Brain pericyte (primary cell): Measurements from ENCODE around the gene ADCK2.
"Not testable (repeated sequence)": the region's sequence is repeated elsewhere in the genome, so short reads cannot be mapped to it uniquely, and the experiment has no call there.

Experiments
- DNase-seq: peaks from one replicate; pipeline ENCODE4 v3.0.0-alpha.2; 2012; ENCODE audit warnings: low read depth, low spot score

The ADCK2 gene

DNA sequence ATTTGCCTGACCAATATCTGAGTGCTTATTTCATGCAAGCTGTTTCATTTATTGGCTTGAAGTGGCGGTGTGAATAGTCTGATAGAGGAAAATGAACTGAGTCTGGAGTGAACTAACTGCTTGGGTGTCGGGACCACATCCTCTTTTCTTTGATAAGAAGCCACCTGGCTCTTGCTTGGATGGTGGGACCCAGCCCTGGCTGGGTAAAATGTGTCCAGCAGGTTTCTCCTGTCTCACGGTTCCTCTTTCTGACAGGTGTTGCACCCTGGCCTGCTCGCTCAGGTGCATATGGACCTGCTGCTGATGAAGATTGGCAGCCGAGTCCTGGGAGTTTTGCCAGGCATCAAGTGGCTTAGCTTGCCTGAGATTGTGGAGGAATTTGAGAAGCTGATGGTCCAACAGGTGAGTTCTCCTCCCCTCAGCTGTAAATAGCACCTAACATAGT is 1.6 kb downstream of the ADCK2 start:
- DNase-seq, result no peak

DNA sequence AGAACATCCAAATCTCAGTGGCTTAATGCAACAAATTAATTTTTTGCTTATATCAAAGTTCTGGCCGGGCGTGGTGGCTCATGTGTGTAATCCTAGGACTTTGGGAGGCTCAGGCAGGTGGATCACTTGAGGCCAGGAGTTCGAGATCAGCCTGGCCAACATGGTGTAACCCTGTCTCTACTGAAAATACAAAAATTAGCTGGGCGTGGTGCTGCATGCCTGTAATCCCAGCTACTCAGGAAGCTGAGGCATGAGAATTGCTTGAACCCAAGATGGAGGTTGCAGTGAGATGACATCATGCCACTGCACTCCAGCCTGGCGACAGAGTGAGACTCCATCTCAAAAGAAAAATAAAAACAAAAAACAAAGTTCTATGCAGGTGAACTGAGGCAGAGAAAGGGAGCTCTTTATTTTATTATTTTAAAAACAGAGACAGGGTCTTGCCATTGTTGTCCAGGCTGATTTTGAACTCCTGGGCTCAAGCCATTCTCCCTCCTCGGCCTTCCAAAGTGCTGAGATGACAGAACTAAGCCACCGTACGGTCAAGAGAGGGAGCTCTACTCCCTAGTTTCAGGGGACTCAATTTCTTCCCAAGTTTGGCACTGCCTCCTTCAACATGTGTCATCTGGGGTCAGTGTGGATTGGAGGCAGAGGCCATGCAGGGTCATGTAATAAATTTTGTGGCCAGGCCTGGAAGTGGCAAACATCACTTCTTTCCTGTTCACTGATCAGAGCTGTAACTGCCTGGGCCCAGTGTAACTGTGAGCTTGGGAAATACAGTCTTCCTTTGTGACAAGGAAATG is 2.4 kb downstream of the ADCK2 start:
- no peak for DNase-seq

DNA sequence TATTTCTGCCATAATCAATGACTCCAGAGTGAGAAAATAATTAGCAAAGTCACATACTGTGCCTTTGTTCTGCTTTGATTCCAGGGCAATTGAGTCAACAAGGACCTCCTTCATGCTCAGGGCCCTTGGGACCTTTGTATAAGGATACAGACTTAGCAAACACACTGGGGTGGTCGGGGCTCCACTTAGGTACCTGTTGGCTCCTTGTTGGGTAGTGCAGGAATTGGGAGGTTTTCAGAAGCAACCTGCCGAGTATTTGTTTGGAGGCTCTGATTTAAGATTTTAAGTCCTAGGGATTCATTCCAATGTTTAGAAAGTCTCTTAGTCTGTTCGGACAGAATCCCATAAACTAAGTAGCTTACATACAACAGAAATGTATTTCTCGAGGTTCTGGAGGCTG is 3.0 kb downstream of the ADCK2 start:
- no peak for DNase-seq

DNA sequence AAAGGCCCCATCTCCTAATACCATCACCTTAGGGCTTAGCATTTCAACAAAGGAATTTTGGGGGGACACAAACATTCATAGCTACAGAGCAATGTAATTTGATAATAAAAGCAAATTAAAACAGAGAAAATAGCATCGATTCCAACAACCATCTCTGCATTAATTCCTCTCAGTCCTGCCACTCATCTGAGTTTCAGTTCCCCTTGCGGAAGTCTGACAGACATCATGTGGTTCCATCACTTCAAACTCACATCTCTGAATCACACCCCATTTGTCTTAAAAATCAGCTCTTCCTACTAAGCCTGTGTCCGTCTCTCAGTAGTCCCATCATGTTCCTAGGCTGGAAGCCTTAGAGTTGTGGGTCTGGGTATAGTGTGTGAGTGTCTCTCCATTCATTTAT is 3.6 kb downstream of the ADCK2 start:
- no peak for DNase-seq

DNA sequence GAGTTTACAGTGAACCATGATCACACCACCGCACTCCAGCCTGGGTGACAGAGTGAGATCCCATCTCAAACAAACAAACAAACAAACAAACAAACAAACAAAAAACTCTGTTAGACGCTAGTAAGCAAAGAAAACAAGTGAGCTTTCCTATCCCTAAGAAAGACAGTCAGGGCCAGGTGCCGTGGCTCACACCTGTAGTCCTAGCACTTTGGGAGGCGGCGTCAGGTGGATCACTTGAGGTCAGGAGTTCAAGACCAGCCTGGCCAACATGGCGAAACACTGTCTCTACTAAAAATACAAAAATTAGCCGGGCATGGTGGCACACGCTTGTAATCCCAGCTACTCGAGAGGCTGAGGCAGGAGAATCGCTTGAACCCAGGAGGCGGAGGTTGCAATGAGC is 4.2 kb downstream of the ADCK2 start:
- not testable (repeated sequence) for DNase-seq

DNA sequence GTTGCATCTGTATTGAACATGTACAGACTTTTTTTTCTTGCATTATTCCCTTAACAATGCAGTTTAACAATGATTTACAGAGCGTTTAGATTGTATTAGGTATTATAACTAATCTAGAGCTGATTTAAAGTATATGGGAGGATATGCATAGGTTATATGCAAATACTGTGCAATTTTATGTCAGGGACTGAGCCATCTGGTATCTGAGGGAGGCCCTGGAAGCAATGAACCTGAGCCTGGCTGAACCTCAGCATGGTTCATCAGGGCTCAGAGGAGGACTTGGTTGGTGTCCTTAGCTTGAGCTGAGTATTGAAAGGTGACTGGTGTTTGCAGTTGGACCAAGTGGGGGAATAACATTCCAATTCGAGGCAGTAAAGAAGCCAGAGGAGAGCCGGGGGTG is 4.8 kb downstream of the ADCK2 start:
- DNase-seq, result no peak

DNA sequence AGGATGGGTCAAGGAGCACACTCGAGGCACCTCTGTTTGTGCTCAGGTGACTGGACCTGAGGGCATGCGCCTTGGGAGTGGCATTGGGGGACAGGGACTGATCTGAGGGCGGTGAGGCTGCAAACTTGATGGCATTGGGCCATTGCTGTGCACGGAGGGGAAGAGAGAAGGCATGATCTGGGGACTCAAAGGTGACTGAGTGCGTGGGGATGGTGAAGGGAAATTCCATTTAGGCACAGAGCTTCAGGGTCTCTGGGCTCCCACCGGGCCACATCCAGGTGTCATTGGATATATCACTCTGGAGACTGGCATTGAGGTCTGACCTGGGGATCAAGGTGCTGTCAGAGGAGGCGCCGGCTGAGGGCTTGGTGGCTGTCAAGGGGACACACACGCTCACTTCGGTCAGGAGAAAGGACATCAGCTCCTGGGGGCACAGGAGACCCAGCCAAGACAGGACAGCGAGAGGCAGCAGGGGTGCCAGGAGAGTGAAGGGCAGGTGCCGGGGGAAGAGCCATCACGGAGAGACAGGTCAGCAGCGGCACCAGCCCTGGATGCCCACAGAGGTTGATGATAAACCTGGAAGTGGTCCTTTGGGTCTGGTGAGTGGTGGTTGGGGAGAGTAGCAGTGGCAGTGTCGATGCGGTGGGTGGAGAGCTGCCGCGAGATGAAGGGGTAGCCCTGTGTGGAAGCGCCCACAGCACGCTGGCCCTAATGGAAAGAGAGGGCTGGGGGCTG is 5.5 kb downstream of the ADCK2 start:
- DNase-seq, result no peak

DNA sequence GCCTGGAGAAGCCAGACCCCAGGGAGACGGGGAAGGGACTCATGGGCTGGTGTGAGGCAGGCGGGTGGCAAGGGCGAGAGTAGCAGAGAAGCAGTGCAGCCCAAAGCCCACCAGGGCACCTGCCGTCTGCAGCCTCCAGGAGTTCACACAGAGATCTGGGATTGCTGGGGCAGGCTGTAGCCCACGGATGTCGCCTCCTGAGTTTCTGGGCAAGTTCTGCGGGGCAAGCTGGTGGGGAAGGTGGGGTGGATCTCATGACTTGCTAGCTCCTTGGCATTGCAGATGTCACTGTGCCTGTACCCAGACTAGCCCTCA is 6.0 kb downstream of the ADCK2 start:
- DNase-seq, result no peak

DNA sequence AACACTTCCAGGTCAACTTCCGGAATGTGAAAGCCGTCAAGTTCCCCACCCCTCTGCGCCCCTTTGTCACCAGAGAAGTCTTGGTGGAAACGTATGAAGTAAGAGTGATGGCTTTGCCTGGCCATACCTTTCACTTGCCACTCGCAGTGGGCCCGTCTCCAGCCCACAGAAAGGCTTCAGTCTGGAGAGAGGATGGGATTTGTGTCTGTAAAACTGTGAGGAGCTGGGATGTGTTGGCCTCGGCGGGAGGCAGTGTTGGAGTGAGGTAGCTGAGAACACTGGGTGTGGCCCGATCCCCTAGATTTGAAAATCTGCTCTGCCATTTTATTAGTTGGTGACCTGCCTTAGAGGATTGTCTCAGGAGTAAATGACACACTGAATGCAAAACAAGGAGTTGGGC is 6.4 kb downstream of the ADCK2 start:
- DNase-seq, result no peak

DNA sequence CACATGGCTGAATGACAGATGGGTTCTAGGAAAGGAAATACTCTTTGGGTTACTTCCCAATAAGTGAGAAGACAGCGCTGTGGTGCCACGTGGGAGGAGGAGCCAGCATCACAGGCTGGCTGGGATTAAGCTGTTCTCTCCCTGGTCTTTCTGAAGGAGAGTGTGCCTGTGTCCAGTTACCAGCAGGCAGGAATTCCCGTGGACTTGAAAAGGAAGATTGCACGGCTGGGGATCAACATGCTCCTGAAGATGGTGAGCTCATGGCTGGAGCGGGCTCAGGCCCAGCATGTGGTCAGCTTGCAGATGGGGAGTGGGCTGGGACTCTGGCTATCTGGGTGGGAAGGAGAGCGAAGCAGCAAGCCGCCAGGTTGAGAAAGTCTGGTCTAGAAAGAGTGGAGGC is 8.1 kb downstream of the ADCK2 start:
- DNase-seq, result no peak

DNA sequence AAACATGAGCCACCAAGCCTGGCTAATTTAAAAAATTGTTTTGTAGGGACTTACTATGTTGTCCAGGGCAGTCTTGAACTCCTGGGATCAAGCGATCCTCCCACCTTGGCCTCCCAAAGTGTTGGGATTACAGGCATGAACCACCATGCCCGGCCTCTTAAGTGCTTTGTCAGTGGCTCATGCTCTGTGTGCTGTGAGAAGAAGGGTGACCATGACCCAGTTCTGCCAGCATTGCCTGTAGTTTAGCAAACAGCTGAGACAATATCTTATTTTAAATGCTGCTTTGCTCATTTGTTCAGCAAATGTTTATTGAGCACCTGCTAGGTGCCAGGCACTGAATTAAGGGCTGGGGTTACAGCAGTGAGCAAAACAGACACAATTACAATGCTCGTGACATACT is 9.0 kb downstream of the ADCK2 start:
- DNase-seq, result no peak

DNA sequence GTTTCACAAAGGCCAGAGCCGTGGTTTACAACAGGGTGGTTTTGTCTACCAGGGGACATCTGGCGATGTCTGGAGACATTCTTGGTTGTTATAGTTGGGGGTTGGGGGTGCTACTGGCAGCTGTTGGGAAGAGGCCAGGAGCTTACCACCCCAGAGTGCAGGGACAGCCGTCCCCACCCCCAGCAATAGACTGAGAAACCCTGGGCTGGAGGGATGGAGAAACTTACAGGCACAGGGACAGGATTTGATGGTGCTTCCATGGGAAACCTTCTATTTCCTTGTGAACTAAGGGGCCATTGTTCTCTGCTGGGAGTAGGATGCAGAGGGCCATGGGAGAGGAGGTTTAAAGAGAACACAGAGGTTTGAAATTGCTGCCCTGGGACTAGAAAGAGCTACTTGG is 10.9 kb downstream of the ADCK2 start:
- DNase-seq, result no peak

DNA sequence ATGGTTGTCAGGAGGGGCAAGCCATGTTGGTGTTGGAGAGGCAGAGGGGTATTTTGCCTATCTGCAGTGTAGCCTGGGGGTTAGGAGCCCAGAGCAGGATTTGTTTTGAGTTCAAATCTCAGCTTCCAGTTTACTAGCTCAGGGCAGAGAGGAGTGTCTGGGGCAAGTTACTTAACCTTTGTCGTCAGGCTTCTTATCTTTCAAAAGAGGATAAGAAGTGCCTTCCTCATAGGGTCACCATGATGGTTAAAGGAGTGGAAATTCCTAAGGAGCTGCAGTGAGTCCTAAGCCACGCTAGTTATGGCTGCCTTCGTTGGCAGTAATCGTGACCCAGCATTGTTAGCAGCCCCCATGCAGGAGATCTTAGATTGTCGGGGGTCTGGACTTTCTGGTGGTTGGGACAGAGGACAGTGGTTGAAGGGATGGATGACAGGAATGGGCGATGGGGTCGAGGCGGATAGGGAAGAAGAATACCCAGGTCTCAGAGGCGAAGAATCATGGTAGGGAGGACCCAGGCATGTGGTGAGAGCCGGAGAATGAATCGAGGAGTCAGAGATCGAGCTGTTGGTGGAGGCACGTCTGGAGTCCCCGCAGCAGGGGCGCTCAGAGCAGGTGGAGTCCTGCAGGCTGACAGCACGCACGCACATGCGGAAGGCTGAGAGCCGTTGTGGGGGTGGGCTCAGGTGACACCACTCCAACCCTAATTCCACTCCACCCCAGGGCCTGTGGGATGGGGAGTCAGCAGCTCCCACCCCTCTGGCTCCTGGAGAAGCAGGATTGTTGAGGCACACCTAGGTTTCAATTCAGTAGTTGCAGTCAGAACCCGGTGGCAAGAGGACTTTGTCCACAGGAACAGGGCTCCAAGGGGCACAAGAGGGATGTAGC is 11.6 kb downstream of the ADCK2 start:
- no peak for DNase-seq

DNA sequence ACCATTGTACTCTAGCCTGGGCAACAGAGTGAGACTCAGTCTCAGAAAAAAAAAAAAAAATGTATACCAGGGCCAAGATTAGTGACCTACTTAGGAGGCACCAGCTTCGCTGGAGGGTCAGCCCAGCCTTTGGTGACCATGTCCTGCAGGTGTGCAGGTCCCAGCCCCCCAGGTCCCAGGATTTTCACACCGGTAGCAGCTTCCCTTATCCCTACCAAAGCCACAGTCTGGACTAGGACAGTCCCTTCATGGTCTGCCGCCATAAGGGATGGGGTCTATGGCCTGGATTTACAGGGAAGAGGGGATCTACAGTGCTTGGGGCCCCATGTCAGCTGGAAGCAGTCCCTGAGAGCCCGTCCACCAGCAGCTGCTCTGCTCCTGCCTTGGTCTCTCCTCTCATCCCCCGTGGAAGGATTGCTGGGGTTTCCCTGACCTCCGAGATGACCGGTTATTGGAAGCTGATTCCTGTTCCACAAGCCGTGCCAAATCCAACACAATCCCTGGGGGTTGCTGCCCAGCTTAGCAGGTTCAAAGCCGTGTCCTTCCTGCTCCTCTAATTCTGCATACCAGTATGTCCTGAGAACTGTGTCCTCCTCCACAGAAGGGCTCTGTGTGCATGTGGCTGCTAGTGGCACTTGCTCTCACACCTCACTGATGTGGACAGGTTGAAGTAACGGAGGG is 12.8 kb downstream of the ADCK2 start:
- no peak for DNase-seq

DNA sequence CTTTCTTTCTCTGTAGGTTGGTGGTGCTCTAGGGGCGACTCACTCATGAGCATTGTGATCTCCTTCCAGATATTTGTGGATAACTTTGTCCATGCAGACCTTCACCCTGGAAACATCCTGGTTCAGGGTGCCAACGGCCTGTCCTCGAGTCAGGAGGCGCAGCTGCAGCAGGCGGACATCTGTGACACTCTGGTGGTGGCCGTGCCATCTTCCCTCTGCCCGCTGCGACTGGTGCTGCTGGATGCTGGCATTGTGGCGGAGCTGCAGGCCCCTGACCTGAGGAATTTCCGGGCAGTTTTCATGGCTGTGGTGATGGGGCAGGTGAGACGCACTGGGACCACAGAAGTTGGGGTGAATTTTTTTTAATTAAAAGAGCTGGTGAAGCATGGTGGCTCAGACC is 14.2 kb downstream of the ADCK2 start:
- DNase-seq, result no peak

DNA sequence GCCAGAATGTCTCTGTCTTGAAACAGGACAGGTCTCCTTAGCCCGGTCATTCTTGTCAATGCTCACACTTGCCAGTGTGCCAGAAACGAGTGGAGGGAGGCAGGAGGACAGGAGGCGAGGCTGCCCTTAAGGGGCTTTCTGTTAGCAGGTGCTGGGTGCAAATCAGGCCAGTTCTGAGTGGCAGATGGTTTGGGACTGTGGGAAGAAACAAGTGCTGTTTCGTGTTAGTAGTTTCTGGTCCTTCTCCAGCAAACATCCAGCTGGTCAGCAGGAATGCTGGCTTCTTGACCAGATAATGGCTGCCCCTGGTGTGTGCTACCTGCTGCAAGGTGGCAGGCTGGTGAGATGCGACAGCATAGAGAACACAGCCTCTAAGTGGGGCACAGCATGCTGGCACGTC is 15.6 kb downstream of the ADCK2 start:
- DNase-seq, result no peak

DNA sequence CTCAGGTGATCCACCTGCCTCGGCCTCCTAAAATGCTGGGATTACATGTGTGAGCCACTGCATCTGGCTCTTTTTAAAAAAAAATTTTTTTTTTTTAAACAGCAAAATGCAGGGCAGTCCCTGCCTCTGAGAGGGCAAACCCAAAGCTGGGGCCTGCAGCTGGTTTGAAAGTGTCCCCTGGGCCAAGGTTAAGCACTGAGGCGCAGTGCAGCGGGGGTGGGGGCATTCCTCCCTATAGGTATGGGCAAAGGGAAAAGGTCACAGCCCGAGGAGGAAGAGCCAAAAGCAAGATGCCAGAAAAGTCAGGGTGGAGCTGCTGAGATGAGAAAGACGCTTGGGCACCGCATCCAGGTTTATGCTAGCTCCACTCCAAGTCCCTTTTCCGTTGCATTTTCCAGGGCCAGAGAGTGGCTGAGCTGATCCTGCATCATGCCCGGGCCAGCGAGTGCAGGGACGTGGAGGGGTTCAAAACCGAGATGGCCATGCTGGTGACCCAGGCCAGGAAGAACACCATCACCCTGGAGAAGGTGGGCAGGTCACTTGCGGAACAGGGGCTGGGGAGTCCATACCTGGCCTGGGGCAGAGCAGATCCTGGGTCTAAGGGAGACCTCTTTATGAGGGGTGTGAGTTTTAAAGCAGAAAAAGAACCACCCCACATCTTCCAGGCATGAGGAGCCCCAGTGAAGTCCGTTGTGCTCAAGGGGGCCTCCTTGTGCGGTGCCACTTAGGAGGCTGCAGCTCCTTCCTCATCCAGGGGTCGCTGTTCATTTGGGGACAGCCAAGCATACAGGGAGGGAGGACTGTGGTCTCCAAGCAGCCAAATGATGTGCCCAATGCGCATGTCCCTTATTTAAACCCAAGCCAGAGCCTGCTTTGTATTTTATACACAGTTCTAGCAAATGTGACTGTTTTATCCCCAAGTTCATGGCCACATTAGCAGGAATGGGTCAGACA is 16.7 kb downstream of the ADCK2 start:
- no peak for DNase-seq

DNA sequence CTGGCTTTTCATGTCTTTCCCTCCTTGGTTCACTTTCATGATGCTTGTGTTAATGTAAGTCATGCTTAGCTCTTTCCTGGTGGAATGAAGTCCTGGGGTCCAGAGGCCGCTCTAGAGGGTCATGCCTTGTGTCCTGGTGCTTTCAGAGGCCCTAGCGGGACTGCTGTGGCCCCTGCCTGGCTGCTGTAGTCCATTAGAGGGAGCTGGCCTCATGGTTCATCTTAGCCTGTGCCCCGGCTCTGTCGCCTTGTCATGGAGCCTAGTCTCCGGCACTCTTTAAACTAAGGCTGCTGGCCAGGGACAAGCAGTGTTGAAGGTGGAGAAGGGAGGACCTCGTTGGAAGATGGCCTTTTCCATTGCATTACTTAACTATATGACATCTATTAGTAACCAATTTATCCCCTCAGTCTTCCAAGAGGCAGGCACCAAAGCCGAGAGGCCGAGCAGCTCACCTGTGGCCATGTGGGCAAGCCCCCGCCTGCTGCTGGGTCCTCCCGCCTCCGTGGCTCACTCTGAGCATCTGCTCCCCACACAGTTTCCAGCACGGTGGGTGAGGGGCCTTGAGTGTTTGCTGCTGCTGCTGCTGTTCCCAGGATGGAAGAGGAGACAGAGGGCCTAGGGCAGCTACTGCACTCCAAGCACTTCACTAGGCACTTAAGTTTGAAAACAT is 18.8 kb downstream of the ADCK2 start:
- DNase-seq, result no peak

DNA sequence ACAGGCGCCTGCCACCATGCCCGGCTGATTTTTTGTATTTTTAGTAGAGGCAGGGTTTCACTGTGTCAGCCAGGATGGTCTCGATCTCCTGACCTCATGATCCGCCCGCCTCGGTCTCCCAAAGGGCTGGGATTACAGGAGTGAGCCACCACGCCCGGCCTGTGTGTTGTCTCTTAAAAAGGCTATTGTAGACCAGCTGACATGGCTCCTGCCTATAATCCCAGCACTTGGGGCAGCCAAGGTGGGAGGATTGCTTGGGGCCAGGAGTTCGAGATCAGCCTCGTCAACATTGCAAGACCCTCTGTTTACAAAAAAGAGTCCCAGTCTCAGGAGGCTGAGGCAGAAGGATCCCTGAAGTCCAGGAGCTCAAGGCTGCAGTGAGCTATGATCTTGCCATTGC is 21.1 kb downstream of the ADCK2 start:
- DNase-seq, result not testable (repeated sequence)

DNA sequence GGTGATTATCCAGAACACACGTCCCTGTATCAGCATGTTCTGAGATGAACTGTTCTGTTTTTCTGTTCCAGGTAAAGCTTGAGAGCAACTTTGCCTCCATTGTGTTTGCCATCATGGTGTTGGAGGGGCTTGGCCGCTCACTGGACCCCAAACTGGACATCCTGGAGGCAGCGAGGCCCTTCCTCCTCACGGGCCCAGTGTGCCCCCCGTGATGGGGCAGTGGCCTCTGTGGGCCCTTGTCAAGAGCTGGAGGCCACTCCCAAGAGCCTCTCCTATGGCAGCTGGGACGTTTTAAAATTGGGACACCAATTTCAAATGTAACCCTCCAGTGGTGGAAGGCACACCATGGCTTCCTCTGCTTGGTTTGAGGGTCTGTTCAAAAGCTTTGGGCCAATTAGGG is 21.8 kb downstream of the ADCK2 start:
- DNase-seq, result no peak
